ENCODE results near the gene DYNC1H1.

The DYNC1H1 gene

DNA sequence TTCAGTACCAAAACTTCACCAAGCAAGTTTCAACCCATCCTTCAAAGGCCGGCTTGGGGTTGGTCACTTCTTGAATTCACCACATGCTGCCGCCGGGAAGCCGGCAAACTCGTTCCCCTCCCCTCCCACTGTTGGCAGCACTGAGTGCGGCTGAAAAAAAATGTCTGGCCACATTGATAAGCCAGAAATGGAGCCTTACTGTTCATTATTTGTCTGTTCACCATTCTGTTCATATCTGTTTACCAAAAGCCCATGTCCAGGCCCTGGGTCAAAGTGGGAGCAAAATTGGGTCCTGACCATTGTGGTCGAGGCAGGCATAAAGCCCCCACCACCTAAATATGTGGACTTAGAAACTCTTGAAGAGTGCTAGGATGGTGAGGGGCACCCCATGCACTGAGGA lies 129.7 kb downstream of the DYNC1H1 start (continued):
- TF ChIP-seq, protein P1, sequence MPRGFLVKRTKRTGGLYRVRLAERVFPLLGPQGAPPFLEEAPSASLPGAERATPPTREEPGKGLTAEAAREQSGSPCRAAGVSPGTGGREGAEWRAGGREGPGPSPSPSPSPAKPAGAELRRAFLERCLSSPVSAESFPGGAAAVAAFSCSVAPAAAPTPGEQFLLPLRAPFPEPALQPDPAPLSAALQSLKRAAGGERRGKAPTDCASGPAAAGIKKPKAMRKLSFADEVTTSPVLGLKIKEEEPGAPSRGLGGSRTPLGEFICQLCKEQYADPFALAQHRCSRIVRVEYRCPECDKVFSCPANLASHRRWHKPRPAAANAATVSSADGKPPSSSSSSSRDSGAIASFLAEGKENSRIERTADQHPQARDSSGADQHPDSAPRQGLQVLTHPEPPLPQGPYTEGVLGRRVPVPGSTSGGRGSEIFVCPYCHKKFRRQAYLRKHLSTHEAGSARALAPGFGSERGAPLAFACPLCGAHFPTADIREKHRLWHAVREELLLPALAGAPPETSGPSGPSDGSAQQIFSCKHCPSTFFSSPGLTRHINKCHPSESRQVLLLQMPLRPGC (tag by site-specific recombination; IDR thresholded peaks at IDR 0.05), result no peak
- TF ChIP-seq ZNF600 (tag by site-specific recombination; IDR thresholded peaks at IDR 0.05) (no peak), YY2 (tag by site-specific recombination; IDR thresholded peaks at IDR 0.05) (no peak)

DNA sequence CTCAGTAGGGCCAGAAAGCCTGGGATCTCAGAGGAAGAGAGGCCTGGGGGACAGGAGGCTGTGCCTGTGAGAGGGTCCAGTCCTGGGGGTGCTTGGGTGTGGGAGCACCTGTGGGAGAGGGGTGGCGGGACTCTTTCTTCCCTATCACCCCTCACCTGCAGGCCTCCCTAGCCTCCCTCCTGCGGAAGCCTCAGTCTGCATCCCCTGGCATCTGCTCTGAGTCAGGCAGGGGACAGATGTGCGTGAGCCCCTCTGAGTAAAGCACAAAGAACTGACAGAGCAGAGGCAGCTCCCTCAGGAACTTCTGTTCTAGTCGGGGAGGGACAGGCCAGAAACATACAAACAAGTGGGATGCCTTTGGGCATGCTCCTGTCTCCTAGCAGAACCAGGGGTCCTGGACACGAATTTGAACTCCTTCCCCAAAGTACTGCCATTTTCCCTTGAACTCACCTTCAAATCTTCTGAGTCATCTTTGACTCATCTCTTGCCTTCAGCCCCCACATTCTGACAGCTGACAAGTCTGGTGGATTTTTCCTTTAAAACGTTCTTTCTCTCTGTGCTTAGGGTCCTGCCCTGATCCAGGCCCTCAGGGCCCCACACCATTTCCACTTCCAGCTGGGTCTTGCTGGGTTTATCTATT lies 131.0 kb downstream of the DYNC1H1 start:
- POLR2A ChIA-PET, result no interaction called here
- Histone ChIP-seq H3K4me3 (ENCODE audit: low read depth, low read length) (no peak overlapping the region), H3K9me3 (ENCODE audit: control insufficient read depth, insufficient read depth, low read depth, low read length) (no peaks in the 10 kb centered on the region), H3K36me3 (ENCODE audit: control insufficient read depth in 2 of 2, insufficient read depth in 1 of 2, low read length in 2 of 2) (no peaks in the 10 kb centered on the region), H3K27ac (ENCODE audit: extremely low read depth, low read depth, low read length) (no peak overlapping the region), H3K4me1 (ENCODE audit: control insufficient read depth, insufficient read depth, low read length) (no peaks in the 10 kb centered on the region)
- CTCF ChIA-PET, result interaction anchor here (0.6 to 3.5 kb wide), 19 partner anchors 8 to 388 kb away, joined by 3 to 29 read pairs (median 7); no protein-coding TSS in a partner anchor
- no peak for TF ChIP-seq GFI1B (tag by site-specific recombination; IDR thresholded peaks at IDR 0.05)
- no peak for TF ChIP-seq ZNF777 (tag by site-specific recombination; IDR thresholded peaks at IDR 0.05; ENCODE audit: borderline replicate concordance)
- 0 out of 2 replicates have a peak, but pooled peaks have one; percentile 20 for TF ChIP-seq ZFHX2 (tag by site-specific recombination; conservative IDR thresholded peaks at IDR 0.05)

DNA sequence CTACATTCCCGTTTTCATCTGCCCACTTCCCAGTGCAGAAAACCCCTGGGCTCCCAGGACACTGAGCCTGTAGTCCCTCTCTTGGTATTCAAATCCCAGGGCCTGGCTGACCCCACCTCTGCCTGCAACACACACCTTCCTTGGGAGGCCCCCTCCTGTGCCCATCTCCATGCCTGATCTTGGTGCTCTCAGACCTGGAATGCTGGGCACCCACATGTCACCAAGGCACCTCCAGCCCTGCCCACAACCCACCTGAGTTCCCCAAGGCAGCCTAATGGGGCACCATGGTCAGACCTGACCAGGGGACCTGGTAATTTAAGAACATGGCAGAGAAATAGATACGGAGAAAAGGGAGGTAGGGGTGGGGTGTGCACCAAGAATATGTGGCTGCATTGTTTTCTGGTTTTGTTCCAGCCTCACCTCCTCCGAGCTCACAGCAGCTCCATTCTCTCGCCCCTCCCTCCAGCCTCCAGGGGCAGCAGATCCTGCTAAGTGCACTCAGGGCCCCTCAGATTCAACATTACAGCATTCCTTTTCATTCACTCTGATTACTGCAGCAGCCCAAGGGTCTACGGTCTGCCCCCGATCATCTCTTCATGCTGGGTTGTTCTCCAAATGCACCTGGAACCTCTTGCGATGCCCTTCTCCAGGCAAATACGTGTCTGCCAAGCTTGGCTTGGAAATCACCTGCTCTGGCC lies 131.6 kb downstream of the DYNC1H1 start:
- Histone ChIP-seq H3K9me3 (ENCODE audit: control insufficient read depth, insufficient read depth, low read depth, low read length) (no peaks in the 10 kb centered on the region), H3K4me1 (ENCODE audit: control insufficient read depth, insufficient read depth, low read length) (no peaks in the 10 kb centered on the region), H3K36me3 (ENCODE audit: control insufficient read depth in 2 of 2, insufficient read depth in 1 of 2, low read length in 2 of 2) (no peaks in the 10 kb centered on the region; a peak in 1 of 3 replicates), H3K4me3 (ENCODE audit: low read depth, low read length) (no peak overlapping the region), H3K27ac (ENCODE audit: extremely low read depth, low read depth, low read length) (no peak overlapping the region)
- POLR2A ChIA-PET, result interaction anchor here (0.9 kb wide), 1 partner anchor 8 kb away, joined by 3 read pairs; no protein-coding TSS in a partner anchor
- TF ChIP-seq ZIC2 (tag by site-specific recombination; IDR thresholded peaks at IDR 0.05) (no peak), ZNF335 (tag by site-specific recombination; conservative IDR thresholded peaks at IDR 0.05) (peak; percentile 97), GLIS2 (tag by site-specific recombination; IDR thresholded peaks at IDR 0.05) (peak; percentile 39; the same call in 1 of the 2 replicates), ZNF600 (tag by site-specific recombination; IDR thresholded peaks at IDR 0.05) (0 out of 2 replicates have a peak, but pooled peaks have one; percentile 52), ZNF776 (tag by site-specific recombination; IDR thresholded peaks at IDR 0.05; ENCODE audit: borderline replicate concordance) (no peak)
- CTCF ChIA-PET, result interaction anchor here (0.6 to 3.5 kb wide), 40 partner anchors 8 to 1049 kb away, joined by 3 to 29 read pairs (median 4); no protein-coding TSS in a partner anchor

DNA sequence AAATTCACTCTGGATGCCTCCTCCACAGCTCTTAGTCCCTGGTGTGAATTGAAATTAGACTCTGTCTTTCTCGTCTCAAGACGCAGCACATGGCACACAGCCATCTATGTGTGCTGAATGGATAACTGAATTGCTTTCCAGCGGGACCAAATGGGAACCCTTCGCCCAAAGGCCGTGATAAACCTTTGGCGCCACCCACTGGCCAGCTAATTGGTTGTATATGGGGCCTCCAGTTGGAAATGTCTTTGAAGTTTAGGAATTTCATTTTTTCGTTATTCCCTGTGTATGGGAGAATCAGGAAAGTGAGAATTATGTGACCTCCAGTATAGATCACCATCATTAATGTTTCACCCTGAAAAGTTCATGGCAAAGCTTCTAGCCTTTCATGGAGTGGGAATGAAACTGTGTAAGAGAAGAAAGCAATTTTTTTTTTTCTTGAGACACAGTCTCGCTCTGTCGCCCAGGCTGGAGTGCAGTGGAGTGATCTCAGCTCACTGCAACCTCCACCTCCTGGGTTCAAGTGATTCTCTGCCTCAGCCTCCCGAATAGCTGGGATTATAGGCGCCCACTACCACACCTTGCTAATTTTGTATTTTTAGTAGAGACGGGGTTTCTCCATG lies 132.3 kb downstream of the DYNC1H1 start:
- ChIA-PET CTCF (interaction anchor here (0.5 to 3.5 kb wide), 43 partner anchors 9 to 1049 kb away, joined by 3 to 29 read pairs (median 4); no protein-coding TSS in a partner anchor), POLR2A (interaction anchor here (0.9 kb wide), 1 partner anchor 9 kb away, joined by 3 read pairs; no protein-coding TSS in a partner anchor)
- Histone ChIP-seq H3K9me3 (ENCODE audit: control insufficient read depth, insufficient read depth, low read depth, low read length) (no peaks in the 10 kb centered on the region), H3K4me3 (ENCODE audit: low read depth, low read length) (no peak overlapping the region), H3K36me3 (ENCODE audit: control insufficient read depth in 2 of 2, insufficient read depth in 1 of 2, low read length in 2 of 2) (no peaks in the 10 kb centered on the region; a peak in 1 of 3 replicates), H3K4me1 (ENCODE audit: control insufficient read depth, insufficient read depth, low read length) (no peaks in the 10 kb centered on the region), H3K27ac (ENCODE audit: extremely low read depth, low read depth, low read length) (no peak overlapping the region)
- no peak for TF ChIP-seq SP2 (tag by site-specific recombination; IDR thresholded peaks at IDR 0.05)
- TF ChIP-seq, protein P2, sequence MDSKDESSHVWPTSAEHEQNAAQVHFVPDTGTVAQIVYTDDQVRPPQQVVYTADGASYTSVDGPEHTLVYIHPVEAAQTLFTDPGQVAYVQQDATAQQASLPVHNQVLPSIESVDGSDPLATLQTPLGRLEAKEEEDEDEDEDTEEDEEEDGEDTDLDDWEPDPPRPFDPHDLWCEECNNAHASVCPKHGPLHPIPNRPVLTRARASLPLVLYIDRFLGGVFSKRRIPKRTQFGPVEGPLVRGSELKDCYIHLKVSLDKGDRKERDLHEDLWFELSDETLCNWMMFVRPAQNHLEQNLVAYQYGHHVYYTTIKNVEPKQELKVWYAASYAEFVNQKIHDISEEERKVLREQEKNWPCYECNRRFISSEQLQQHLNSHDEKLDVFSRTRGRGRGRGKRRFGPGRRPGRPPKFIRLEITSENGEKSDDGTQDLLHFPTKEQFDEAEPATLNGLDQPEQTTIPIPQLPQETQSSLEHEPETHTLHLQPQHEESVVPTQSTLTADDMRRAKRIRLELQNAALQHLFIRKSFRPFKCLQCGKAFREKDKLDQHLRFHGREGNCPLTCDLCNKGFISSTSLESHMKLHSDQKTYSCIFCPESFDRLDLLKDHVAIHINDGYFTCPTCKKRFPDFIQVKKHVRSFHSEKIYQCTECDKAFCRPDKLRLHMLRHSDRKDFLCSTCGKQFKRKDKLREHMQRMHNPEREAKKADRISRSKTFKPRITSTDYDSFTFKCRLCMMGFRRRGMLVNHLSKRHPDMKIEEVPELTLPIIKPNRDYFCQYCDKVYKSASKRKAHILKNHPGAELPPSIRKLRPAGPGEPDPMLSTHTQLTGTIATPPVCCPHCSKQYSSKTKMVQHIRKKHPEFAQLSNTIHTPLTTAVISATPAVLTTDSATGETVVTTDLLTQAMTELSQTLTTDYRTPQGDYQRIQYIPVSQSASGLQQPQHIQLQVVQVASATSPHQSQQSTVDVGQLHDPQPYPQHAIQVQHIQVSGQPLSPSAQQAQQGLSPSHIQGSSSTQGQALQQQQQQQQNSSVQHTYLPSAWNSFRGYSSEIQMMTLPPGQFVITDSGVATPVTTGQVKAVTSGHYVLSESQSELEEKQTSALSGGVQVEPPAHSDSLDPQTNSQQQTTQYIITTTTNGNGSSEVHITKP (tag by site-specific recombination; IDR thresholded peaks at IDR 0.05), result peak; percentile 25; the same call in 1 of the 2 replicates
- TF ChIP-seq ZFHX2 (tag by site-specific recombination; conservative IDR thresholded peaks at IDR 0.05), result no peak
- TF ChIP-seq, protein P3, sequence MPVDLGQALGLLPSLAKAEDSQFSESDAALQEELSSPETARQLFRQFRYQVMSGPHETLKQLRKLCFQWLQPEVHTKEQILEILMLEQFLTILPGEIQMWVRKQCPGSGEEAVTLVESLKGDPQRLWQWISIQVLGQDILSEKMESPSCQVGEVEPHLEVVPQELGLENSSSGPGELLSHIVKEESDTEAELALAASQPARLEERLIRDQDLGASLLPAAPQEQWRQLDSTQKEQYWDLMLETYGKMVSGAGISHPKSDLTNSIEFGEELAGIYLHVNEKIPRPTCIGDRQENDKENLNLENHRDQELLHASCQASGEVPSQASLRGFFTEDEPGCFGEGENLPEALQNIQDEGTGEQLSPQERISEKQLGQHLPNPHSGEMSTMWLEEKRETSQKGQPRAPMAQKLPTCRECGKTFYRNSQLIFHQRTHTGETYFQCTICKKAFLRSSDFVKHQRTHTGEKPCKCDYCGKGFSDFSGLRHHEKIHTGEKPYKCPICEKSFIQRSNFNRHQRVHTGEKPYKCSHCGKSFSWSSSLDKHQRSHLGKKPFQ (tag by site-specific recombination; IDR thresholded peaks at IDR 0.05), result peak; percentile 81
- no peak for TF ChIP-seq BCL11A (tag by site-specific recombination; IDR thresholded peaks at IDR 0.05; ENCODE audit: low read depth)
- peak; percentile 53 for TF ChIP-seq ZBTB17 (tag by site-specific recombination; IDR thresholded peaks at IDR 0.05)
- TF ChIP-seq ZNF654 (tag by site-specific recombination; IDR thresholded peaks at IDR 0.05; ENCODE audit: low read depth), result peak; percentile 96
- peak; percentile 86 for TF ChIP-seq IKZF3 (tag by site-specific recombination; IDR thresholded peaks at IDR 0.05)
- TF ChIP-seq, protein P4, sequence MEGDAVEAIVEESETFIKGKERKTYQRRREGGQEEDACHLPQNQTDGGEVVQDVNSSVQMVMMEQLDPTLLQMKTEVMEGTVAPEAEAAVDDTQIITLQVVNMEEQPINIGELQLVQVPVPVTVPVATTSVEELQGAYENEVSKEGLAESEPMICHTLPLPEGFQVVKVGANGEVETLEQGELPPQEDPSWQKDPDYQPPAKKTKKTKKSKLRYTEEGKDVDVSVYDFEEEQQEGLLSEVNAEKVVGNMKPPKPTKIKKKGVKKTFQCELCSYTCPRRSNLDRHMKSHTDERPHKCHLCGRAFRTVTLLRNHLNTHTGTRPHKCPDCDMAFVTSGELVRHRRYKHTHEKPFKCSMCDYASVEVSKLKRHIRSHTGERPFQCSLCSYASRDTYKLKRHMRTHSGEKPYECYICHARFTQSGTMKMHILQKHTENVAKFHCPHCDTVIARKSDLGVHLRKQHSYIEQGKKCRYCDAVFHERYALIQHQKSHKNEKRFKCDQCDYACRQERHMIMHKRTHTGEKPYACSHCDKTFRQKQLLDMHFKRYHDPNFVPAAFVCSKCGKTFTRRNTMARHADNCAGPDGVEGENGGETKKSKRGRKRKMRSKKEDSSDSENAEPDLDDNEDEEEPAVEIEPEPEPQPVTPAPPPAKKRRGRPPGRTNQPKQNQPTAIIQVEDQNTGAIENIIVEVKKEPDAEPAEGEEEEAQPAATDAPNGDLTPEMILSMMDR (tag by site-specific recombination; IDR thresholded peaks at IDR 0.05), result peak; percentile 45
